Measurements from ENCODE around the gene IRF8.

GRCh38 chr16:85965125-85965524 lies 66.2 kb downstream of the IRF8 start:
- no peak for TF ChIP-seq CTCF (IDR thresholded peaks at IDR 0.05; ENCODE audit: borderline replicate concordance, extremely low read depth, low read length, poor library complexity, severe bottlenecking)
- TF ChIP-seq EZH2 (IDR thresholded peaks at IDR 0.05; ENCODE audit: borderline replicate concordance, low read depth, low read length, severe bottlenecking) = no peak
